IMR-90 (cell line): Measurements from ENCODE around the gene CNDP2. TPM values are rescaled to one million over a fixed set of nuclear protein-coding genes. Genes with fewer than 3 reads are reported as not detected.

Experiments
- ATAC-seq: fragments of 200-7000 bp; cut with Tn5 transposase; 2 replicates; pipeline ENCODE4 v1.9.1; 2020; ENCODE audit warnings: low read depth, mild to moderate bottlenecking, moderate library complexity
- BruUV-seq: library from RNA; stranded (reverse); fragments of 400-500 nt; replicated peaks from 2 replicates; lab custom pipeline; 2021; lab: Mats Ljungman, UMichigan
- CTCF ChIA-PET: fragments of 300-600 bp; formaldehyde crosslinking; extraction: SDS; loops from one replicate; lab custom pipeline; 2021; ENCODE audit warnings: antibody characterized with exemption; lab: Yijun Ruan, JAX
- POLR2A ChIA-PET: fragments of 300-600 bp; sonication (Branson Sonifier 250); formaldehyde crosslinking; loops from one replicate; lab custom pipeline; 2022; ENCODE audit warnings: antibody characterized with exemption; ENCODE audit not compliant: unreplicated experiment; lab: Charles Lee
- DNase-seq: peaks from one replicate; pipeline ENCODE4 v3.0.0; 2013
- H2AFZ ChIP-seq: replicated peaks from 2 replicates; pipeline ENCODE3; 2013; ENCODE audit warnings: low read length, mild to moderate bottlenecking; ENCODE audit not compliant: poor library complexity
- H2AK5ac ChIP-seq: 2 replicates; pipeline ENCODE4 v1.6.1; 2013; ENCODE audit warnings: low read depth, low read length, inconsistent platforms
- H2AK9ac ChIP-seq: replicated peaks from 2 replicates; pipeline ENCODE3; 2013; ENCODE audit warnings: mild to moderate bottlenecking, low read depth, low read length, moderate library complexity; ENCODE audit not compliant: poor library complexity
- H2BK120ac ChIP-seq: 2 replicates; pipeline ENCODE4 v1.6.1; 2013; ENCODE audit warnings: low read depth, low read length, inconsistent platforms
- H2BK15ac ChIP-seq: 3 replicates; pipeline ENCODE4 v1.6.1; 2013; ENCODE audit warnings: low read depth, low read length, inconsistent platforms
- H2BK20ac ChIP-seq: 2 replicates; pipeline ENCODE4 v1.6.1; 2013; ENCODE audit warnings: low read depth, mild to moderate bottlenecking, inconsistent platforms, low read length, moderate library complexity
- H2BK5ac ChIP-seq: 2 replicates; pipeline ENCODE4 v1.6.1; 2013; ENCODE audit warnings: mild to moderate bottlenecking, low read depth, low read length, inconsistent platforms; ENCODE audit not compliant: poor library complexity, severe bottlenecking
- H3K14ac ChIP-seq: replicated peaks from 2 replicates; pipeline ENCODE4 v1.6.1; 2013; ENCODE audit warnings: low read depth, low read length, inconsistent platforms
- H3K18ac ChIP-seq: 2 replicates; pipeline ENCODE4 v1.6.1; 2013; ENCODE audit warnings: low read depth, low read length, control low read depth
- H3K23ac ChIP-seq: 2 replicates; pipeline ENCODE4 v1.6.1; 2013; ENCODE audit warnings: low read depth, low read length, inconsistent platforms
- H3K27ac ChIP-seq: 2 replicates; pipeline ENCODE4 v1.5.1; 2013; ENCODE audit warnings: mild to moderate bottlenecking, control low read depth, low read length; ENCODE audit not compliant: insufficient read depth
- H3K27me3 ChIP-seq: 2 replicates; pipeline ENCODE4 v1.6.1; 2013; ENCODE audit warnings: low read length; ENCODE audit not compliant: control insufficient read depth, insufficient read depth
- H3K36me3 ChIP-seq: 2 replicates; pipeline ENCODE4 v1.6.1; 2013; ENCODE audit warnings: low read length, mixed read lengths; ENCODE audit not compliant: control insufficient read depth, insufficient read depth
- H3K4ac ChIP-seq: 2 replicates; pipeline ENCODE4 v1.6.1; 2013; ENCODE audit warnings: low read depth, low read length, inconsistent platforms
- H3K4me1 ChIP-seq: 2 replicates; pipeline ENCODE4 v1.6.1; 2013; ENCODE audit warnings: low read length, mixed read lengths; ENCODE audit not compliant: control insufficient read depth, insufficient read depth
- H3K4me2 ChIP-seq: 2 replicates; pipeline ENCODE4 v1.6.1; 2013; ENCODE audit warnings: low read depth, mild to moderate bottlenecking, control low read depth, low read length, moderate library complexity
- H3K4me3 ChIP-seq: 2 replicates; pipeline ENCODE4 v1.5.1; 2013; ENCODE audit warnings: low read depth, mild to moderate bottlenecking, control low read depth, low read length, moderate library complexity; ENCODE audit not compliant: insufficient read depth
- H3K56ac ChIP-seq: 2 replicates; pipeline ENCODE4 v1.6.1; 2013; ENCODE audit warnings: low read length, inconsistent platforms; ENCODE audit not compliant: insufficient read depth; ENCODE audit errors: extremely low read depth
- H3K79me1 ChIP-seq, 2 experiments: 2 replicates each; pipeline ENCODE4 v1.6.1; 2013; ENCODE audit warnings: low read length in 2 of 2, inconsistent platforms in 1 of 2, low read depth in 1 of 2
- H3K9ac ChIP-seq: 2 replicates; pipeline ENCODE4 v1.6.1; 2013; ENCODE audit warnings: low read depth, low read length, control low read depth
- H3K9me1 ChIP-seq: 2 replicates; pipeline ENCODE4 v1.6.1; 2013; ENCODE audit warnings: low read length, inconsistent platforms; ENCODE audit not compliant: insufficient read depth
- H3K9me3 ChIP-seq: 2 replicates; pipeline ENCODE4 v1.6.1; 2013; ENCODE audit warnings: low read length; ENCODE audit not compliant: control insufficient read depth, insufficient read depth
- H4K20me1 ChIP-seq: 2 replicates; pipeline ENCODE4 v1.6.1; 2013; ENCODE audit warnings: low read length, inconsistent platforms; ENCODE audit not compliant: insufficient read depth
- H4K5ac ChIP-seq: 2 replicates; pipeline ENCODE4 v1.6.1; 2013; ENCODE audit warnings: mild to moderate bottlenecking, low read depth, low read length, control low read depth
- H4K8ac ChIP-seq, 2 experiments: 2 replicates each; pipeline ENCODE4 v1.6.1; 2013; ENCODE audit warnings: low read depth in 2 of 2, low read length in 2 of 2, control low read depth in 1 of 2, inconsistent platforms in 1 of 2
- H4K91ac ChIP-seq: 2 replicates; pipeline ENCODE4 v1.6.1; 2013; ENCODE audit warnings: low read depth, low read length, inconsistent platforms; ENCODE audit not compliant: insufficient read depth
- BHLHE40 ChIP-seq: fragments of 150-350 bp; IDR thresholded peaks from 2 replicates; pipeline ENCODE4 v1.6.1; 2016; ENCODE audit warnings: mild to moderate bottlenecking, low read depth, low read length
- CEBPB ChIP-seq: IDR thresholded peaks from 2 replicates; pipeline ENCODE4 v1.6.1; 2012; ENCODE audit warnings: low read depth, low read length, improper control_type of control experiment
- CHD1 ChIP-seq: IDR thresholded peaks from 2 replicates; pipeline ENCODE4 v1.6.1; 2012; ENCODE audit warnings: low read depth, low read length, improper control_type of control experiment
- ELK1 ChIP-seq: fragments of 150-350 bp; IDR thresholded peaks from 2 replicates; pipeline ENCODE4 v1.6.1; 2016; ENCODE audit warnings: low read depth, mild to moderate bottlenecking, low read length, moderate library complexity, borderline replicate concordance
- FOS ChIP-seq: fragments of 150-350 bp; IDR thresholded peaks from 2 replicates; pipeline ENCODE4 v1.6.1; 2016; ENCODE audit warnings: low read depth, low read length
- MAFK ChIP-seq: IDR thresholded peaks from 2 replicates; pipeline ENCODE4 v1.6.1; 2012; ENCODE audit warnings: low read depth, low read length, improper control_type of control experiment
- MAZ ChIP-seq: IDR thresholded peaks from 2 replicates; pipeline ENCODE4 v1.6.1; 2012; ENCODE audit warnings: low read depth, mild to moderate bottlenecking, low read length, improper control_type of control experiment, moderate library complexity, borderline replicate concordance
- NFE2L2 ChIP-seq: fragments of 150-350 bp; IDR thresholded peaks from 2 replicates; pipeline ENCODE4 v1.6.1; 2016; ENCODE audit warnings: low read depth, mild to moderate bottlenecking, low read length
- POLR2A ChIP-seq: IDR thresholded peaks from 2 replicates; pipeline ENCODE4 v1.6.1; 2012; ENCODE audit warnings: mild to moderate bottlenecking, low read depth, low read length
- RAD21 ChIP-seq: IDR thresholded peaks from 2 replicates; pipeline ENCODE4 v1.6.1; 2012; ENCODE audit warnings: low read length, improper control_type of control experiment
- RCOR1 ChIP-seq: IDR thresholded peaks from 2 replicates; pipeline ENCODE4 v1.6.1; 2012; ENCODE audit warnings: mild to moderate bottlenecking, low read length, improper control_type of control experiment; ENCODE audit not compliant: insufficient replicate concordance
- RFX5 ChIP-seq: IDR thresholded peaks from 2 replicates; pipeline ENCODE4 v1.8.0; 2012; ENCODE audit warnings: low read depth, mild to moderate bottlenecking, low read length, moderate library complexity
- USF2 ChIP-seq: fragments of 150-350 bp; IDR thresholded peaks from 2 replicates; pipeline ENCODE4 v1.6.1; 2017; ENCODE audit warnings: mild to moderate bottlenecking, antibody characterized with exemption, low read length, low read depth
- WGBS, 2 experiments: methylation state at CpG; one replicate each; pipeline versions ENCODE4 v1.1.5 to v1.1.7; 2013; ENCODE audit warnings: missing lambda C conversion rate in 2 of 2; ENCODE audit not compliant: insufficient read length in 1 of 2; ENCODE audit errors: extremely low coverage in 2 of 2; 5-methylcytosine and 5-hydroxymethylcytosine counted together
- dilution Hi-C: fragments of 300-500 bp; cut with HindIII; formaldehyde crosslinking; loops from one replicate; pipeline ENCODE4 v1.14.3; 2018; ENCODE audit warnings: low sequenced_read_pairs; ENCODE audit not compliant: unreplicated experiment
- in situ Hi-C: fragments of 300-500 bp; cut with MboI; formaldehyde crosslinking; loops from 3 replicates; pipeline ENCODE4 v1.14.3; 2019; ENCODE audit warnings: low sequenced_read_pairs, inconsistent platforms, mixed read lengths
- intact Hi-C: fragments of 100-400 bp; cut with micrococcal nuclease; formaldehyde crosslinking; loops from 2 replicates; pipeline ENCODE4 v1.10.0; 2022
- polyA plus RNA-seq, 3 experiments: library from polyadenylated mRNA; depleted of rRNA; stranded (reverse); fragments of >200 nt; gene quantifications; 2 replicates each; pipeline ENCODE4 v1.2.3, GENCODE V29; 2012; ENCODE audit warnings: low replicate concordance in 1 of 3
- total RNA-seq: library from RNA; depleted of rRNA; stranded (reverse); fragments of >200 nt; gene quantifications from 2 replicates; pipeline ENCODE4 v1.2.3, GENCODE V29; 2012

The CNDP2 gene
- total and polyA plus RNA-seq, 2 of the 4 experiments (the other 2 are of a cell fraction), result 52.0 to 67.9 TPM

- H3K9ac ChIP-seq, result no peak overlapping the region
- H3K18ac ChIP-seq, result no peak overlapping the region
- no peak overlapping the region for H3K27ac ChIP-seq
- H2BK15ac ChIP-seq, result no peak overlapping the region
- H3K36me3 ChIP-seq, result no peaks in the 10 kb centered on the region
- POLR2A ChIA-PET, result no interaction called here
- no peaks in the 10 kb centered on the region for H3K9me1 ChIP-seq
- CTCF ChIA-PET, result interaction anchor here (0.6 kb wide), 1 partner anchor 973 kb away, joined by 3 read pairs; no protein-coding TSS in a partner anchor
- intact Hi-C loops (no loop called here), in situ Hi-C loops (no loop called here), dilution Hi-C loops (no loop called here)
- H3K79me1 ChIP-seq, result no peaks in the 10 kb centered on the region
- H3K23ac ChIP-seq, result no peak overlapping the region
- H3K4ac ChIP-seq, result no peak overlapping the region
- 8% methylated on average over 2 of the region's 7 CpGs; no CpG with 5 or more reads in 1 of the 2 experiments for WGBS, 2 experiments
- H2BK5ac ChIP-seq, result no peak overlapping the region
- DNase-seq (no peak), ATAC-seq (no peak)
- H3K9me3 ChIP-seq, result no peaks in the 10 kb centered on the region
- BruUV-seq, result no TSS peak
- no peak overlapping the region for H3K4me2 ChIP-seq
- H4K91ac ChIP-seq, result no peak overlapping the region
- no peak overlapping the region for H4K8ac ChIP-seq
- no peak overlapping the region for H4K5ac ChIP-seq
- H2AK5ac ChIP-seq, result no peak overlapping the region
- peaks cover 61% of the 10 kb centered on the region for H3K27me3 ChIP-seq
- TF ChIP-seq RAD21 (no peak), NFE2L2 (no peak), MAFK (no peak), RCOR1 (no peak), FOS (no peak), USF2 (no peak), POLR2A (no peak), CEBPB (no peak), RFX5 (no peak), ELK1 (no peak), CHD1 (no peak), BHLHE40 (no peak), MAZ (no peak)
- no peaks in the 10 kb centered on the region for H3K4me1 ChIP-seq
- H2BK20ac ChIP-seq, result no peak overlapping the region
- H4K20me1 ChIP-seq, result no peaks in the 10 kb centered on the region
- H2AFZ ChIP-seq, result no peak overlapping the region
- no peak overlapping the region for H3K14ac ChIP-seq
- no peak overlapping the region for H2BK120ac ChIP-seq
- no peak overlapping the region for H3K4me3 ChIP-seq
- no peak overlapping the region for H3K56ac ChIP-seq
- no peak overlapping the region for H2AK9ac ChIP-seq
Observed at GRCh38 chr18:74456017-74456348, 40.2 kb upstream of the CNDP2 start.
